Measurements from ENCODE around the gene SLC5A3. TPM values are rescaled to one million over a fixed set of nuclear protein-coding genes. Genes with fewer than 3 reads are reported as not detected.

The SLC5A3 gene
- polyA plus RNA-seq, 3 donors = 1.2 to 3.3 (median 1.6) TPM

DNA sequence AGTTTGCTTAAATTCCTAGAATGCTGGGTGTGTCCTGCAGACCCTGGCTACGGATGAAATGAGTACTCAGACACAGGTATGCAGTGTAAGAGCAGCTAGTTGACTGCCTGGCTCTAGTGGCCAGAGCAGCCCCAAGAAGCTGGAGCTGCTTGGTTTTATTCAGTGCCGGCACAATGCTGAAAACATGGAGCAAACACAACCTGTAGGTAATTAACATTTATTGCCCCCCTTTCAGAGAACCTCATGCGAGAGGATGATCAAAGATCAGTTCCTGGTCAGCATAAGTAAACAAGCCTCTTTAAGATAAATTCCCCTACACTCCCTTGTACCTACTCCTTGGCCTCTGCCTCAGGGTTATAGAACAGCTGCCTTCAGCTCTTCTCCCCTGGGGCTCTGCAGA, 43.2 kb downstream of the SLC5A3 start:
- TF ChIP-seq, protein P1, sequence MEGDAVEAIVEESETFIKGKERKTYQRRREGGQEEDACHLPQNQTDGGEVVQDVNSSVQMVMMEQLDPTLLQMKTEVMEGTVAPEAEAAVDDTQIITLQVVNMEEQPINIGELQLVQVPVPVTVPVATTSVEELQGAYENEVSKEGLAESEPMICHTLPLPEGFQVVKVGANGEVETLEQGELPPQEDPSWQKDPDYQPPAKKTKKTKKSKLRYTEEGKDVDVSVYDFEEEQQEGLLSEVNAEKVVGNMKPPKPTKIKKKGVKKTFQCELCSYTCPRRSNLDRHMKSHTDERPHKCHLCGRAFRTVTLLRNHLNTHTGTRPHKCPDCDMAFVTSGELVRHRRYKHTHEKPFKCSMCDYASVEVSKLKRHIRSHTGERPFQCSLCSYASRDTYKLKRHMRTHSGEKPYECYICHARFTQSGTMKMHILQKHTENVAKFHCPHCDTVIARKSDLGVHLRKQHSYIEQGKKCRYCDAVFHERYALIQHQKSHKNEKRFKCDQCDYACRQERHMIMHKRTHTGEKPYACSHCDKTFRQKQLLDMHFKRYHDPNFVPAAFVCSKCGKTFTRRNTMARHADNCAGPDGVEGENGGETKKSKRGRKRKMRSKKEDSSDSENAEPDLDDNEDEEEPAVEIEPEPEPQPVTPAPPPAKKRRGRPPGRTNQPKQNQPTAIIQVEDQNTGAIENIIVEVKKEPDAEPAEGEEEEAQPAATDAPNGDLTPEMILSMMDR (IDR thresholded peaks at IDR 0.05) = no peak
- no peak overlapping the region for H3K27ac Mint-ChIP-seq

GRCh38 chr21:34120867-34121266, 47.5 kb downstream of the SLC5A3 start:
- H3K27ac Mint-ChIP-seq = no peak overlapping the region
- no peaks in the 10 kb centered on the region for H3K27me3 Mint-ChIP-seq (ENCODE audit: low read depth in 3 of 3)
- H3K79me2 ChIP-seq (ENCODE audit: insufficient read depth, low read length) = peaks cover 8% of the 10 kb centered on the region

More for the DNA sequence above, 43.2 kb downstream of the SLC5A3 start:
- Mint-ChIP-seq H3K9me3 (peaks cover 0 to 2% (median 0%) of the 10 kb centered on the region in 7 donors), H3K4me1 (peaks cover 20% of the 10 kb centered on the region), H3K27me3 (ENCODE audit: low read depth in 3 of 3) (no peaks in the 10 kb centered on the region), H3K36me3 (peaks cover 12 to 16% of the 10 kb centered on the region in 2 donors), H3K4me3 (no peak overlapping the region)
- H3K79me2 ChIP-seq (ENCODE audit: insufficient read depth, low read length) = peaks cover 13% of the 10 kb centered on the region
- no peak overlapping the region for H3K4me2 ChIP-seq (replicated peaks; ENCODE audit: extremely low read depth, low read length, poor library complexity, severe bottlenecking)
- H4K20me1 ChIP-seq (ENCODE audit: insufficient read depth, low read length) = peaks cover 34% of the 10 kb centered on the region
- DNase-seq = no peak
- no peak overlapping the region for H3K4me3 ChIP-seq (replicated peaks in 1 of 3; ENCODE audit: low read depth in 2 of 3, low read length in 3 of 3)
- H3K36me3 ChIP-seq (replicated peaks in 1 of 2; ENCODE audit: control insufficient read depth in 1 of 2, insufficient read depth in 2 of 2, low read length in 2 of 2) = no peaks in the 10 kb centered on the region
- H3K4me1 ChIP-seq (ENCODE audit: control insufficient read depth in 1 of 2, insufficient read depth in 2 of 2, low read length in 2 of 2) = no peaks in the 10 kb centered on the region
- H3K9me3 ChIP-seq (replicated peaks in 1 of 2; ENCODE audit: control insufficient read depth in 1 of 2, insufficient read depth in 1 of 2, low read length in 2 of 2) = no peaks in the 10 kb centered on the region
- no peaks in the 10 kb centered on the region for H3K27me3 ChIP-seq (ENCODE audit: control insufficient read depth in 2 of 2, insufficient read depth in 2 of 2, low read length in 2 of 2)
- intact Hi-C loops (cut with micrococcal nuclease) = no loop called here
- 100% methylated on average over 3 of the region's 3 CpGs for WGBS (ENCODE audit: insufficient coverage)
- no peak overlapping the region for H2AFZ ChIP-seq (ENCODE audit: insufficient read depth, low read depth, low read length, poor library complexity, severe bottlenecking)
- no peak overlapping the region for H3K9ac ChIP-seq (ENCODE audit: insufficient read depth, low read length, poor library complexity, severe bottlenecking)
- no peak overlapping the region for H3K27ac ChIP-seq (ENCODE audit: low read depth in 1 of 2, low read length in 2 of 2)

More at GRCh38 chr21:34120867-34121266, 47.5 kb downstream of the SLC5A3 start:
- Histone ChIP-seq H3K4me2 (replicated peaks; ENCODE audit: extremely low read depth, low read length, poor library complexity, severe bottlenecking) (no peak overlapping the region), H3K27me3 (ENCODE audit: control insufficient read depth in 2 of 2, insufficient read depth in 2 of 2, low read length in 2 of 2) (no peaks in the 10 kb centered on the region), H3K9me3 (replicated peaks in 1 of 2; ENCODE audit: control insufficient read depth in 1 of 2, insufficient read depth in 1 of 2, low read length in 2 of 2) (no peaks in the 10 kb centered on the region), H3K36me3 (replicated peaks in 1 of 2; ENCODE audit: control insufficient read depth in 1 of 2, insufficient read depth in 2 of 2, low read length in 2 of 2) (peaks cover 7 to 14% of the 10 kb centered on the region in 2 donors), H3K27ac (ENCODE audit: low read depth in 1 of 2, low read length in 2 of 2) (no peak overlapping the region), H4K20me1 (ENCODE audit: insufficient read depth, low read length) (peaks cover 28% of the 10 kb centered on the region), H3K4me1 (ENCODE audit: control insufficient read depth in 1 of 2, insufficient read depth in 2 of 2, low read length in 2 of 2) (no peaks in the 10 kb centered on the region), H3K9ac (ENCODE audit: insufficient read depth, low read length, poor library complexity, severe bottlenecking) (no peak overlapping the region), H3K4me3 (replicated peaks in 1 of 3; ENCODE audit: low read depth in 2 of 3, low read length in 3 of 3) (no peak overlapping the region), H2AFZ (ENCODE audit: insufficient read depth, low read depth, low read length, poor library complexity, severe bottlenecking) (no peak overlapping the region)
- DNase-seq = no peak
- TF ChIP-seq, protein P1 (IDR thresholded peaks at IDR 0.05) = no peak
- no peak overlapping the region for H3K4me3 Mint-ChIP-seq
- H3K9me3 Mint-ChIP-seq = peaks cover 0 to 4% (median 0%) of the 10 kb centered on the region in 7 donors
- WGBS (ENCODE audit: insufficient coverage) = no CpG with 5 or more reads among the region's 2 CpGs
- H3K4me1 Mint-ChIP-seq = no peaks in the 10 kb centered on the region
- H3K36me3 Mint-ChIP-seq = peaks cover 19 to 21% of the 10 kb centered on the region in 2 donors
- intact Hi-C loops (cut with micrococcal nuclease) = no loop called here

All from CD14-positive monocyte (primary cell).